NCI-H128 (cell line): ENCODE measurements around the gene LEKR1.
"Not testable (repeated sequence)": the region's sequence is repeated elsewhere in the genome, so short reads cannot be mapped to it uniquely, and the experiment has no call there.

Source experiments
- DNase-seq: peaks from one replicate; lab custom pipeline; 2025; ENCODE audit not compliant: unreplicated experiment; lab: John Stamatoyannopoulos, UW

Gene LEKR1

DNA sequence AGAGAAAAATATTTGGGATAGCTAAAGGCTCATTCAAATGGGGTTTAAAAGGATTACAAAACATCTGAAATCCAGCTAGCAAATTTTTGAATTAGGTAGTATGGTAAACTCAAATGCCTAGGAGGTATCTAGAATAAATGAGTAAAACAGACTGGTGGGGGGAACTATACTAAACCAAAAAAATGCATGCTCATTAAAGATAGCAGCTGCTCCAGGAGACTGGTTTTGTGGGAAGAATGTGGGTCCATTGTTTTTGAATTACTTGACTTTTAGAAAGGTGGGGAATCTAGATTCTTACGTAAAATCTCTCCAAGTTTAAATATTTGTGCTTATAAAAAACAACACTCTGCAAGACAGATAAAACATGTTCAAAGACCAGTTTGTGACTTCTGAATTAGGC lies 73.8 kb downstream of the LEKR1 start:
- no peak for DNase-seq

DNA sequence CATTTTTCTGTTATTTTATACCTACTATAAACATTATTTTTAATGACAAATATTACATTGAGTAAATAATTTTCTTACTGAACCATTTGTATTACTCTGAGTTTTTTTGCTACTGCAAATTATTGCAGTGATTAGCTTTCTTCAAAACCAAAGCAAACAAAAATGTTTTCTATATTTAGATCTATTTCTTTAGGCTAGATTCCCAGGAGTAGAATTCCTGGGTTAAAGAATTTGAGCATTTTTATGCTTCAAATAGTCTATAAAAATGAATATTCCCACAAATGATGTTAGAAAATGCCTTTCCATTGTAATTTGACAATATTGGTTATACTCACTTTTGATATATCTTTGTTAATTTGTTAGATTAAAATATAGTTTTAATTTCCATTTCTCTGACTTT lies 76.8 kb downstream of the LEKR1 start:
- no peak for DNase-seq

DNA sequence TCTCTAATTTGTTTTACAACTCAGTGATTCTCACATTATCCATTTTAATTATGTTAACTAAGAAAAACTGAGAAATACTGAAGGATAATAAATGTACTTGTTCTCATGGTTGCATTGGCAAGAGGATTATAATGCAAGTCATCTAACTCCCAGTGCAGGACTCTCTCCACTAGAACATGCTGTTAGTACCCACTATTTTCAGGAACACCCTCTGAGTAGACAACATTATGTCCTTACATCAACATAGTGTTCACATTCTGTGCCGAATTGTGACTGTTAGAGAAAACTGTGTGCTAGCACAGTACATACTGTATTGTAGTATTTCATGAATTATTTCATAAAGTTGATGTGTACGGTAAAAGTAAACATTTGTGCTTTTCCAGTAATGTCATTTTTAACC lies 80.1 kb downstream of the LEKR1 start:
- DNase-seq, result no peak

DNA sequence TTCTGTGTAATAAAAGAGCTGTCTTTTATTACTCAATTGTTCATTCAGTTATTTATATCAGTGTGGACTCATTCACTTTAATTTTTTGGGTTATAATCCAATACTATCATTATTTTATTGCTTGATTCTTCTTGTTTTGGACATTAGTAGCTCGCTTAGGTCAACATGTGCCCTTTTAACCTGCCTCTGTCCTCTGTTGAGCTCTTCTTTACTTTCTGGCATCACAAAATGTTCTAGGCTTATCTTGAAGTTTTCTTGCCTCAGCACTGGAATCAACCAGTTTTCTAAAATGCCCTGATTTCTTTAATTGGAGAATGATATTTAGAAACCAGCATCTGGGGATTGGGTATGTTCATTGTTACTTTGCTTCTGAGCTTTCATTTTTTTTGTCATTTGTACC lies 82.2 kb downstream of the LEKR1 start:
- no peak for DNase-seq

DNA sequence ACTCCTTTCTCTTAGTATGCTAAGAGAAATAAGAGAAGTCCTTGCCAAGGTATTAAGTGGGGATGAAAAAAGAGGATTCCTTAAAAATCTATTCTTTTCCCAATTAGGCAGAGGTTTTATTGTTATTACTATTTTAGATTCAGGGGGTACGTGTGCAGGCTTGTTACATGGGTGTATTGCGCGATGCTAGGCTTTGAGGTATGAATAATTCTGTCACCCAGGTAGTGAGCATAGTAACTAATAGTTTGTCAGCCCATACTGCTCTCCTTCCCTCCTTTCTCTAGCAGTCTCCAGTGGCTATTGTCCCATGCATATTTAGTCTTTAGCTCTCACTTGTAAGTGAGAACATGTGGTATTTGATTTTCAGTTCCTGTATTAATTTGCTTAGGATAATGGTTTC lies 83.9 kb downstream of the LEKR1 start:
- no peak for DNase-seq

DNA sequence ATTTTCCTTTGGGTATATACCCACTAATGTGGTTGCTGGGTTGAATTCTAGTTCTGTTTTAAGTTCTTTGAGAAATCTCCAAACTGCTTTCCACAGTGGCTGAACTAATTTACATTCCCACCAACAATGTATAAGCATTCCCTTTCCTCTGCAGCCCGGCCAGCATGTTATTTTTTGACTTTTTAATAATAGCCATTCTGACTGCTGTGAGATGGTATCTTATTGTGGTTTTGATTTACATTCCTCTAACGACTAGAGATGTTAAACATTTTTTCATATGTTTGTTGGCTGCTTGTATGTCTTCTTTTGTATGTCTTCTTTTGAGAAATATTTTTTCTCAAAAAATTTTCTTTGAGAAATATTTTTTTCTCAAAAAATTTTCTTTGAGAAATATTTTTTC lies 84.7 kb downstream of the LEKR1 start:
- DNase-seq, result not testable (repeated sequence)

DNA sequence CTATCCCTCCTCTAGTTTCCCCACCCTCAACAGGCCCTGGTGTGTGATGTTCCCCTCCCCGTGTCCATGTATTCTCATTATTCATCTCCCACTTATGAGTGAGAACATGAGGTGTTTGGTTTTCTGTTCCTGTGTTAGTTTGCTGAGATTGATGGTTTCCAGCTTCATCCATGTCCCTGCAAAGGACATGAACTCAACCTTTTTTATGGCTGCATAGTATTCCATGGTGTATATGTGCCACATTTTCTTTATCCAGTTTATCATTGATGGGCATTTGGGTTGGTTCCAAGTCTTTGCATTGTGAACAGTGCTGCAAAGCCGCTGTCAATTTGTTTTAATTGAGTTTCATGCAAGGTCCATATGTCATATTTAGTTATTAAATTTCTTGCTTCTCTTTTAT lies 88.1 kb downstream of the LEKR1 start:
- DNase-seq, result not testable (repeated sequence)

DNA sequence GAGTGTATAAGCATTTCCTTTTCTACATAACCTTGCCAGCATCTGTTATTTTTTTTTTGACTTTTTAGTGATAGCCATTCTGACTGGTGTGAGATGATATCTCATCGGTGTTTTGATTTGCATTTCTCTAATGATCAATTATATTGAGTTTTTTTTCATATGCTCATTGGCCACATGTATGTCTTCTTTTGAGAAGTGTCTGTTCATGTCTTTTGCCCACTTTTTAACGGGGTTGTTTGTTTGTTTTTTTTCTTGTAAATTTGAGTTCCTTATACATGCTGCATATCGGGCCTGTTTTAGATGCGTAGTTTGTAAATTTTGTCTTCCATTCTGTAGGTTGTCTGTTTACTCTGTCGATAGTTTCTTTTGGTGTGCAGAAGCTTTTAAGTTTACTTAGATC lies 89.2 kb downstream of the LEKR1 start:
- no peak for DNase-seq

DNA sequence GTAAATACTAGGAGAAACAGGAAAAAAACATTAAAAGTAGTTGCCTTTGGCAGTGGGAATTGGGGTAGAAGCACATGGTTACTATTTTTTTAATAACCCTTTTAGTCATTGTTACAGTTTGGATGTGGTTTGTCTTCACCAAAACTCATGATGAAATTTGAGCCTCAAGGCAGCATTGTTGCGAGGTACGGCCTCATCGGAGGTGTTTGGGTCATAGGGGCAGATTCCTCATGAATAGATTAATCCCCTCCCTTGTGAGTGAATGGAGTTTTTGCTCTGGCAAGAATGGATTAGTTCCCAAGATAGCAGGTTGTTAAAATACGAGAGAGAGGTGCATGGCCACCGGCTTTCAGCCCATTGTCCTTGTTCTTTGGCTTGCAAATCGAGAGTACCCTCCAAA lies 92.6 kb downstream of the LEKR1 start:
- no peak for DNase-seq

DNA sequence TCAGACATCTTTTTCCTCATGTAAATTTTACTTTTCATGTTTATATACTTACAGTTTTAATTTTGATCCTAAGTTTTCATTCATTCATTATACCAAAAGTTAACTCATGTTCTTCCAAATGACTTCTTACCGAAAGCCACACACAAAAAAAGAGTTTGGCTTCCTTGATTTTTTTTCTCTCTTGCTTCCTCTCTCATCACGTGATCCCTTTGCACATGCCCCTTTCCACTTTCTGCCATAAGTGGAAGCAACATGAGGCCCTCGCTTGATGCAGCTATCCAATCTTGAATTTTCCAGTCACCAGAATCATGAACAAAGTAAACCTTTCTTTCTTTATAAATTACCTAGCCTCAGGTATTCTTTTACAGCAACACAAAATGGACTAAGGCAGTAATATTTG lies 93.7 kb downstream of the LEKR1 start:
- DNase-seq, result no peak

DNA sequence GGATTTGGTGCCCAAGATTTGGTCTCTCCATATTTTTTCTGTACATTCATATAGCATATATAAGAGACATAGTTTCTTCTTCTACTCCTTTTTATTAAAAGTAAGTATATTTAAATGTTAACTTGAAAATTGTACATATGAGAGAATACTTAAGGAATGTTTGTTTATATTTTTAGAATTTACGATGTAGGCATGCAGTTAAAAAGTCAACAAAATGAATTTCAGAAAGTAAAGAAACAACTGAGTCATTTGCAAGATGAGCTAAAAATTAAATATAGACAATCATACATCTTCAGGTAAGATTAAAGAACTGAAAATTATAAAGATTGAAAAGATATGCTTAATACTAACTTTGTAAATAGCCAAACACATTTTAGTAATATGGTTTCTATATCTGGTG lies 94.2 kb downstream of the LEKR1 start:
- no peak for DNase-seq

DNA sequence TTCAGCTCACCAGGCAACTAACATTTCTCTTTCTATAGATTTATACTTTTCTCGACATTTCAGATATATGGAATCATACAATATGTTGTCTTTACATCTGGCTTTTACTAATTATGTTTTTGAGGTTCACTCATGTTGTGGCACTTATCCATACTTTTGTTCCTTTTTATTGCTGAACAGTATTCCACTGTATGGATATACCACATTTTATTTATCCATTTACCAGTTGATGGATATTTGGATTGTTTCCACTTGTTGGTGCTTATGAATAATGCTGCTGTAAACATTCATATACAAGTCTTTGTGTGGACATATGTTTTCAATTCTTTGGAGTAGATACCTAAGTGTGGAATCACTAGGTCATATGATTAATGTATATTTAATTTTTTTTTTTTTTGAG lies 97.2 kb downstream of the LEKR1 start:
- DNase-seq, result no peak

DNA sequence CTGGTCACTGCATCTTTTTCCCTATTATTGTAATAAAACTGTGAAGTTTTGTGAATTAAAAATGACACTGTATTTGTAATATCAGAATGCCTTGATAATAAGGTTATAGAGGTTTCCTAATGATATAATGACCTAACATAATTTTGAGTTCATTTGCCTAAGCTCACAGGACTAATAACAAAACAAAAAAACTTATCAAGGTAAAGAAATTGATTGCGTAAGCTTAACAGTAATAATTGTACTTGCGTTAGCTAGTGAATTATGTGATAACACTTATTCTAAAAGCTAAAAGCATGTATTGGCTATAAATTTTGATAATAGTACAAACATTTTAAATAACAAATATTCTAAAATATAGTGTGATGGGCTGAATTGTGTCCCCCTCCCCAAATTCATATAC lies 112.6 kb downstream of the LEKR1 start:
- DNase-seq, result no peak

DNA sequence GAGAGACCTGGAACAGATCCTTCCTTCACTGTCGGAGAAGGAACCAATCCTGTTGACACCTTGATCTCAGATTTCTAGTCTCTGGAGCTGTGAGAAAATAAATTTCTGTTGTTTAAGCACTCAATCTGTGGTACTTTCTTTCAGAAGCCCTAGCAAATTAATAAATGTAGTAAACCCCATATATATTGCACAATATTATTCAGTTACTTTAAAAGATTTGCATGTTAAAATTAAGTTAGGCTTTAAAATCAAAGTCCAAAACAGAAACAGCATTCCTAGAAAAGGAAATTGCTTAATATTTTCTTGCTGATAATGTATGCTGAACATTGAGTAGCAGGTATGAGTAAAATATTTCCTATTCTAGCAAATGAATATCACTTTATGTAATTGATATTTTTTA lies 113.2 kb downstream of the LEKR1 start:
- no peak for DNase-seq

DNA sequence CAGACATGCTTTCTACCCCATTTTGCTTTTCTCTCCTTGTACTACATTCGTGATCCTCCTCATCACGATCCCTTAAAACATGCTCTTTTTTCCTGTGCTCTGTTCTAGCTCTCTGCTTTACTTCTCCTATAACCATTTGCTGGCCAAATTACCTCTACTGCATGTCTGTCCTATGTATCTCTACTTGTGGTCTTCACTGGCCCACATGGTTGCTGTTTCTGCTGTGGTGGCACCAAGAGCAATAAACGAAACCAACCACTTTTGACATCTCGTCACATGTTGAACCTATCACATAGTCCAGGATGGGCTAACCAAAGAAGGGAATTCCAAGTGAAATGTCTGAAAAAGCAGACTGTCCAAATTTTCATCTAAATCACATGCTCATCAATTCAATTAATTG lies 115.2 kb downstream of the LEKR1 start:
- DNase-seq, result no peak

DNA sequence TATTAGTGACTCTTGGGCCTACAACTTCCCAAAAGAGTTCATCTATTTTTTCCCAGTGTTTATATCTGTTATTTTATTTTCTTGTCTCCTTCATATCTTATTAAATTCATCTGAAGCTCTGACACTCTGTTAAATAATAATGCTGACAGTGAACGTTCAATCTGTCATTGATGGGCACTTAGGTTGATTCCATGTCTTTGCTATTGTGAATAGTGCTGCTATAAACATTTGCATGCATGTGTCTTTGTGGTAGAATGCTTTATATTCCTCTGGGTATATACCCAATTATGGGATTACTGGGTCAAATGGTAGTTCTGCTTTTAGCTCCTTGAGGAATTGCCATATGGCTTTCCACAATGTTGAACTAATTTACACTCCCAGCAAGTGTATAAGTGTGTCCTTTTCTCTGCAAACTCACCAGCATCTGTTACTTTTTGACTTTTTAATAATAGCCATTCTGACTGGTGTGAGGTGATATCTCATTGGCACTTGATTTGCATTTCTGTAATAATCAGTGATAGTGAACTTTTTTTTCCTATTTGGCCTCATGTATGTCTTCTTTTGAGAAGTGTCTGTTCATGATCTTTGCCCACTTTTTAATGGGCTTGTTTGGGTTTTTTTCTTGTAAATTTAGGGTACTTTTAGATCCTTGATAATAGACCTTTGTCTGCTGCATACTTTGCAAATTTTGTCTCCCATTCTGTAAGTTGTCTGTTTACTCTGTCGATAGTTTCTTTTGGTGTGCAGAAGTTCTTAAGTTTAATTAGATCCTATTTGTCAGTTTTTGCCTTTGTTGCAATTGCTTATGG lies 122.5 kb downstream of the LEKR1 start:
- DNase-seq, result no peak

DNA sequence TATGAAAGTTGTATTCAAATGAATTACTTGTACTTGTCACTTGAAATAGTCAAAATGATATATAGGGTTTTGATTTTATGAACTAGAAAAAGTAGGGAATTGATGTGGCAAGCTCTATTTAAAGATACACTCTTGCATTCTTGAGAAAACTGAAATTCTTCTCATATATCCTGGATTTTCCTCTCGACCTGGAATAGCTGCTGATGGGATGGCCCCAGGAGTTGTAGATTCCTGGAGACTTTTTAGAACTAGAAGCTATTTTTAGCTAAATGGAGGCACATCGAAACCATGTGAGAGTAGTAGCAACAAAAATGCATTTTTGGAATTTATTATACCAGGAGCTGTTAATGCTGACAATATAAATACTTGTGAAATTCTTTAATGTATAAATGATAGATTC lies 125.9 kb downstream of the LEKR1 start:
- DNase-seq, result no peak

DNA sequence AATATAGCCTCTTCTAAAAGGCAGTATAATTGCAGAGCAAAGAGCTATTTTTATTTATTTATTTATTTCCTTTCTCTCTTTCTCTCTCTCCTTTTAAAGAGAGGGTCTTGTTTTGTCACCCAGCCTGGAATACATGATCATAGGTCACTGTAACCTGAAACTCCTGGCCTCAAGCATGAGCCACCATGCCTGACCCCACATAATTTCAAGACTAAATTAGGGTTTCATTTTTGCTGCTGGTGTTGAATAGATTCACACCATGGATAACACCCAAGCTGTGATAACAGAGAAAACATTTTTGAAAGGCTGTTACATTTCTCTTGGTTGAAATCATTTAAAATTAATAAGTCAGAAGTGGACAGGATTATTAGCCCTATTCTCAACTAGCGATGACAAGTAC lies 131.6 kb downstream of the LEKR1 start:
- DNase-seq, result no peak

DNA sequence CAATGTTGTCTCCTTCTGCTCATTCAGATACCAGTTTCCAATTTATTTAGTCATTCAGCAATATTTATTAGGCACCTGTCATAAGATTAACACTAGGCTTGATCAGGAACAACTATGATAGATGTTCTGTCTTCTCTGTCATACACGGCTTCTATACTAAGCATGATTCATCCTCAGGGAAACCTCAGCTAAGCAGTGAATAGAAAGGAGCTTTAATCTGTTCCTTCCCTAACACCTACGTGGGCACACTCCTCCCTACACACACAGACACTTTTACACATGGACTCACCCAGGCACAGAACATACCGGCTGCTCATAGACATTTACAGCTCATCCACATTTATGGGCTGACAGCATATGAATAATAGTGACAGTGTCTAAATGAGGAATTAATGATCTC lies 136.9 kb downstream of the LEKR1 start:
- no peak for DNase-seq

DNA sequence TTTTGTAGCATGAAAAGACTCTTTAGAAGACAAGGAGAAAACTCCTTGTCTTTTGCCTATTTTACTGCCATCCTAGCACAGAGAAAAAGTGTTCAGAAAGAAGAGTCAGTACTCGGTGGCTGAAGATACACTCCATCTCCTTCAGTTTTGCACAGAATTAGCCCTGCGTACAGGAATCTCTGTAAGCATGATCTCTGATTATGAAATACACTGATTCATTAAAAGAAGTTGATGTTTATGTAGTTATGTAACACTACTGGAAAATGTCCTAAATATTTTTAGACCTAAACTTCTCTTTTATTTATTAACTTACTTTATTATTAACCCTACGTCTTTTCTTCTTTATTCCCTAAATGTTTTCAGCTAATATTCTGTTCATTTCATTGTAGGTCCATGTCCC lies 138.4 kb downstream of the LEKR1 start:
- no peak for DNase-seq

DNA sequence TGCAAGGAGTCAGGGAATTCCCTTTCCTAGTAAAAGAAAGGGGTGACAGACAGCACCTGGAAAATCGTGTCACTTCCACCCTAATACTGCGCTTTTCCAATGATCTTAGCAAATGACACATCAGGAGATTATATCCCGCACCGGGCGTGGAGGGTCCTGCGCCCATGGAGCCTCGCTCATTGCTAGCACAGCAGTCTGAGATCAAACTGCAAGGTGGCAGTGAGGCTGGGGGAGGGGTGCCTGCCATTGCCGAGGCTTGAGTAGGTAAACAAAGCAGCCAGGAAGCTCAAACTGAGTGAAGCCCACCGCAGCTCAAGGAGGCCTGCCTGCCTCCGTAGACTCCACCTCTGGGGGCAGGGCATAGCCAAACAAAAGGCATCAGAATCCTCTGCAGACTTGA lies 140.2 kb downstream of the LEKR1 start:
- DNase-seq, result not testable (repeated sequence)

DNA sequence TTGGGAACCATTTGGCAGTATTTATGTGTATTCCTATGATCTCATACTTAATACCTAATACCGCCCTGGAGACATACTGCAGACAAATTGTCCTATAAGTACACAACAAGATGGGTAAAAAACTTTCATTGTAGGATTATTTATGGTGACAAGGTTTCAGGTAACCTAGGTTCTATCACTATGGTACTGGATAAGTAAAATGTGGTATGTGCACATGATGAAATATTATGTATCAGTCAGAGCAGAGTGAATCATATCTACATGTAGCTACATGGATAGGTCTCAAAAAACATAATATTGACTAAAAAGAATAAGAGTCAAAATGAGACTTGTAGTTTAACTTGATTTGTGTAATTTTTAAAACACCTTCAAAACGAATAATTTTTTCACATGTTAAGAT lies 147.8 kb downstream of the LEKR1 start:
- DNase-seq, result no peak

DNA sequence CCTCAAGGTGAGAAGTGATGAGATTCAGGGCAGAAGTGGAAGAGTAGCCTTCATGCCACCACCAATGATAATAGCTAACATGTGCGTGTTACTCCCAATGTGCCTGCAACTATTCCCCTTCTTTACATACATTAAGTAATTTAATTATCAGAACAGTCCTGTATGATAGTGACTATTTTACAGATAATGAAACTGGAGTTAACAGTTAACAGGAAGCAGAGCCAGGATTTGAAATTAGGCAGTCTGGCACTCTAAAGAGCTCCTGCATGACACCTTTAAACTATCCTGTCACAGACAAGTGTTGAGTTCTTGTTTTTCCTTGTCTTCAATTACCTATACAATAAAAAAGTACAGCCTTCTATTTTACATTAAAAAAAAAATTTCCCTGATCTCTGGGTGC lies 148.8 kb downstream of the LEKR1 start:
- no peak for DNase-seq
